ENCODE data around the gene NINJ1.

- TF ChIP-seq CTCF (IDR thresholded peaks at IDR 0.05) (no peak), POLR2A (IDR thresholded peaks at IDR 0.05) (no peak)
Observed at GRCh38 chr9:93080406-93080805, 53.6 kb downstream of the NINJ1 start.
